ENCODE results near the gene ANTXRL.

ANTXRL gene

DNA sequence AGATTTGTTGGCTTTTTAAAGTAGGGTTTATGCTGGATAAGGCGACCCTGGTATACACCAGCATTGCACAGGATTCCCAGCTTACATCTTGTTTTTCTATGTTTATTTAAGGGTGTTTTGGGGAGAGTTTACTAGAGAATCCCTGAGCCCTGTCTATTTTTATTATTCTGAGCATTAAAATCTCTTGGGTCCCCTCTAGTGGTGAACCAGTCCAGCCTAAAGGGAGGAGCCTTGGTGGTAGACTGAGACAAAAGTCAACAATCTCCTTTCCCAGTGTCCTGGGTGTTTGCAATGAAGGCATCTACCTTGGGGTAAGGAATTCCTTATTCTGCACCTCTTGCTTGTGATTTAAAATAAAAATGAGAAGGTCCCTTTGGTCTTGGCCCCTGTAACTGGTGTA, 38.2 kb downstream of the ANTXRL start:
- H3K9me3 ChIP-seq (ENCODE audit: severe bottlenecking) = no peaks in the 10 kb centered on the region
- H3K27ac ChIP-seq = no peak overlapping the region
- TF ChIP-seq CTCF (IDR thresholded peaks at IDR 0.05; ENCODE audit: low read depth, low read length) = 0 out of 2 replicates have a peak, but pooled peaks have one; percentile 27
- H3K36me3 ChIP-seq = no peaks in the 10 kb centered on the region
- H3K27me3 ChIP-seq (ENCODE audit: insufficient read depth, low read depth, severe bottlenecking) = no peaks in the 10 kb centered on the region
- H3K4me3 ChIP-seq (ENCODE audit: low read depth, low read length) = no peak overlapping the region
- no peak for DNase-seq

- Histone ChIP-seq H3K27me3 (ENCODE audit: insufficient read depth, low read depth, severe bottlenecking) (no peaks in the 10 kb centered on the region), H3K4me3 (ENCODE audit: low read depth, low read length) (no peak overlapping the region), H3K36me3 (no peaks in the 10 kb centered on the region), H3K9me3 (ENCODE audit: severe bottlenecking) (no peaks in the 10 kb centered on the region), H3K27ac (no peak overlapping the region)
- DNase-seq = no peak
- no peak for TF ChIP-seq CTCF (IDR thresholded peaks at IDR 0.05; ENCODE audit: low read depth, low read length)
Observed at GRCh38 chr10:46326066-46326465, 39.3 kb downstream of the ANTXRL start.

- H3K4me3 ChIP-seq (ENCODE audit: low read depth, low read length) = no peak overlapping the region
- no peaks in the 10 kb centered on the region for H3K36me3 ChIP-seq
- no peak overlapping the region for H3K27ac ChIP-seq
- no peak for TF ChIP-seq CTCF (IDR thresholded peaks at IDR 0.05; ENCODE audit: low read depth, low read length)
- no peaks in the 10 kb centered on the region for H3K27me3 ChIP-seq (ENCODE audit: insufficient read depth, low read depth, severe bottlenecking)
- H3K9me3 ChIP-seq (ENCODE audit: severe bottlenecking) = no peaks in the 10 kb centered on the region
- no peak for DNase-seq
Observed at GRCh38 chr10:46326971-46327370, 40.2 kb downstream of the ANTXRL start.

DNA sequence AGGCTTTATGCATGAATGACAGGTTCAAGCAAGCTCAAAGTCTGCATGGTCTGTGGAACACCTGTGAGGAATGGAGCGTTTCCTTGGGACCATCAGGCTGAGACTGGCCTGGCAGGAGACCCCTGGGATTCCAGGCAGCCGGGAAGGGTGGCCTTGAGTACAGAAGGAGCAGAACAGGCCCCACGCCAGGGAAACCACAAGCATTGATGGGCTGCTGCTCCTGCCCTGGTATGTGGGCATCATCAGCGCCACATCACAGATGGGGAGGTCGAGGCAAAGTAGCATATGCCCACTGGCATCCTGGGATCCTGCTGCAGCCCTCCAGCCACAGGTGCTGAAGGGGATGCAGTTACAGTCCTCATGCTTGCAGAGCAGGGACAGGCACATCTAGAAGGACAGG, 40.9 kb downstream of the ANTXRL start:
- Histone ChIP-seq H3K27me3 (ENCODE audit: insufficient read depth, low read depth, severe bottlenecking) (no peaks in the 10 kb centered on the region), H3K36me3 (no peaks in the 10 kb centered on the region), H3K9me3 (ENCODE audit: severe bottlenecking) (no peaks in the 10 kb centered on the region), H3K4me3 (ENCODE audit: low read depth, low read length) (no peak overlapping the region), H3K27ac (no peak overlapping the region)
- no peak for TF ChIP-seq CTCF (IDR thresholded peaks at IDR 0.05; ENCODE audit: low read depth, low read length)
- no peak for DNase-seq

- no peaks in the 10 kb centered on the region for H3K27me3 ChIP-seq (ENCODE audit: insufficient read depth, low read depth, severe bottlenecking)
- no peaks in the 10 kb centered on the region for H3K36me3 ChIP-seq
- no peak overlapping the region for H3K27ac ChIP-seq
- no peak for DNase-seq
- no peak overlapping the region for H3K4me3 ChIP-seq (ENCODE audit: low read depth, low read length)
- TF ChIP-seq CTCF (IDR thresholded peaks at IDR 0.05; ENCODE audit: low read depth, low read length) = no peak
- no peaks in the 10 kb centered on the region for H3K9me3 ChIP-seq (ENCODE audit: severe bottlenecking)
Observed at GRCh38 chr10:46328853-46329689, 42.3 kb downstream of the ANTXRL start.

GRCh38 chr10:46329690-46330016, 42.9 kb downstream of the ANTXRL start:
- no peak overlapping the region for H3K4me3 ChIP-seq (ENCODE audit: low read depth, low read length)
- no peak overlapping the region for H3K27ac ChIP-seq
- DNase-seq = no peak
- H3K27me3 ChIP-seq (ENCODE audit: insufficient read depth, low read depth, severe bottlenecking) = no peaks in the 10 kb centered on the region
- TF ChIP-seq CTCF (IDR thresholded peaks at IDR 0.05; ENCODE audit: low read depth, low read length) = no peak
- no peaks in the 10 kb centered on the region for H3K9me3 ChIP-seq (ENCODE audit: severe bottlenecking)
- H3K36me3 ChIP-seq = no peaks in the 10 kb centered on the region
